Activated T-cell treated with anti-CD3 and anti-CD28 coated beads for 1 hour (primary cell): ENCODE results near the gene FNDC3A.
"Not testable (repeated sequence)": the region's sequence is repeated elsewhere in the genome, so short reads cannot be mapped to it uniquely, and the experiment has no call there.

Experiments used
- DNase-seq: peaks from one replicate; pipeline ENCODE4 v3.0.0-alpha.2; 2020; ENCODE audit warnings: low read depth

The FNDC3A gene

GRCh38 chr13:49148405-49148804 lies 172.7 kb downstream of the FNDC3A start:
- no peak for DNase-seq

- DNase-seq = not testable (repeated sequence)
Measured at GRCh38 chr13:49157955-49158584, 182.4 kb downstream of the FNDC3A start.

GRCh38 chr13:49163162-49163561 lies 187.4 kb downstream of the FNDC3A start:
- DNase-seq = not testable (repeated sequence)

GRCh38 chr13:49164712-49165111 lies 189.0 kb downstream of the FNDC3A start:
- DNase-seq = no peak

- DNase-seq = no peak
Measured at GRCh38 chr13:49165798-49166752, 190.4 kb downstream of the FNDC3A start.

- no peak for DNase-seq
Measured at GRCh38 chr13:49171359-49171758, 195.6 kb downstream of the FNDC3A start.

- DNase-seq = no peak
Measured at GRCh38 chr13:49183672-49184325, 208.1 kb downstream of the FNDC3A start.

GRCh38 chr13:49184621-49185020 lies 208.9 kb downstream of the FNDC3A start:
- no peak for DNase-seq

- DNase-seq = no peak
Measured at GRCh38 chr13:49185264-49185663, 209.6 kb downstream of the FNDC3A start.

GRCh38 chr13:49190901-49191300 lies 215.2 kb downstream of the FNDC3A start:
- no peak for DNase-seq

- DNase-seq = no peak
Measured at GRCh38 chr13:49206641-49207040, 230.9 kb downstream of the FNDC3A start.

GRCh38 chr13:49208619-49209018 lies 232.9 kb downstream of the FNDC3A start:
- DNase-seq = no peak

GRCh38 chr13:49210114-49210513 lies 234.4 kb downstream of the FNDC3A start:
- DNase-seq = no peak

- no peak for DNase-seq
Measured at GRCh38 chr13:49210669-49211068, 235.0 kb downstream of the FNDC3A start.

- DNase-seq = no peak
Measured at GRCh38 chr13:49213539-49213938, 237.8 kb downstream of the FNDC3A start.

GRCh38 chr13:49213997-49214916 lies 238.5 kb downstream of the FNDC3A start:
- no peak for DNase-seq

GRCh38 chr13:49214917-49215376 lies 239.2 kb downstream of the FNDC3A start:
- no peak for DNase-seq

- no peak for DNase-seq
Measured at GRCh38 chr13:49216334-49216733, 240.6 kb downstream of the FNDC3A start.

GRCh38 chr13:49217962-49218492 lies 242.3 kb downstream of the FNDC3A start:
- no peak for DNase-seq

GRCh38 chr13:49218493-49219051 lies 242.9 kb downstream of the FNDC3A start:
- DNase-seq = no peak

- no peak for DNase-seq
Measured at GRCh38 chr13:49219647-49220035, 243.9 kb downstream of the FNDC3A start.
